Measurements from ENCODE around the gene SDK2. TPM values are rescaled to one million over a fixed set of nuclear protein-coding genes. Genes with fewer than 3 reads are reported as not detected.
A peak's percentile ranks its signal among the peaks of the same experiment; 100 is the strongest.

SDK2 gene
- total and polyA plus RNA-seq, 4 donors, result 0.15 to 5.3 (median 2.5) TPM

DNA sequence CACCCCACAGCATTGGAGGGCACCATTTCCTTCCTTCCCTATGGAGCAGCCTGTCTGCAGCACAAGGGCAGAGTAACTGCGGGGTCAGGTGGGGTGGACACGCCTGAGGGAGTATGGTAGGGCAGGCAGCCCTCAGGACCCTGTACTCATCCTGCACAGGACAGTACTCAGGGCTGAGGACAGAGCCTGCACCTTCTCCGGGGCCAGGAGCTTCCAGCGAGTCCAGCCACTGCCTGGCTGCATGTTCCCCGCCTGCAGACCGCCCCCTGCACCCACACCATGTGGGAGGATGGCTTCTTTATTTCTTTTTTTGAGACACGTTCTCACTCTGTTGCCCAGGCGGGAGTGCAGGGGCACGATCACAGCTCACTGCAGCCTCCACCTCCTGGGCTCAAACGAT, 284.9 kb downstream of the SDK2 start:
- DNase-seq (peak in 1 of 2 donors; percentile 41), ATAC-seq (ENCODE audit: low FRiP score) (no peak)
- Histone ChIP-seq H3K36me3 (ENCODE audit: control insufficient read depth in 1 of 2, insufficient read depth in 2 of 2, low read length in 1 of 2) (no peaks in the 10 kb centered on the region), H3K4me3 (ENCODE audit: low read length in 2 of 2) (no peak overlapping the region), H3K27me3 (ENCODE audit: control insufficient read depth in 1 of 2, insufficient read depth in 2 of 2, low read length in 1 of 2) (no peaks in the 10 kb centered on the region), H3K9me3 (ENCODE audit: control insufficient read depth, low read length) (no peaks in the 10 kb centered on the region), H3K27ac (ENCODE audit: low read depth in 1 of 2, low read length in 2 of 2) (no peak overlapping the region), H3K4me1 (ENCODE audit: control insufficient read depth in 1 of 2, insufficient read depth in 2 of 2, low read length in 2 of 2) (no peaks in the 10 kb centered on the region)
- intact Hi-C loops (cut with DNase I), result no loop called here
- WGBS, 2 donors, result 90 to 91% methylated on average over 10 of the region's 10 CpGs

DNA sequence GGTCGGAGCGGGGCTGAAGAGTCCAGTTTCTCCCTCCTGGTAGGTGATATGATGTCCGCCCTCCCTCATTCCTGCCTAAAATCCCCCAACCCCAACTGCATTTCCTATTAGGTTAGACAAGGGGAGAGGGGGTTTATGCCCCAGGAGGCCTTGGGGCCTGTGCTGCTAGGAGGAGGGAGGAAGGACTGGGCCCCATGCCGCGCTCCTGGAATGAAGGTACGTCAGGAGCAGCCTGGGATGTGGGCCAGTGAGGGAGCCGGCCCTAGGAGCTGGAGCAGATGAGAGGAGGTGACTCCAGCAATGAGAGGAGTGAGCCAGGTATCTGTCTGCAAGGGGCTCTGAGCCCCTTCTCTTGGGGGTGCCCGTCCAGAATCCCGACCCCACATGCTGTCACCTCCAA, 285.6 kb downstream of the SDK2 start:
- DNase-seq, result no peak
- Histone ChIP-seq H3K36me3 (ENCODE audit: control insufficient read depth in 1 of 2, insufficient read depth in 2 of 2, low read length in 1 of 2) (no peaks in the 10 kb centered on the region), H3K4me1 (ENCODE audit: control insufficient read depth in 1 of 2, insufficient read depth in 2 of 2, low read length in 2 of 2) (no peaks in the 10 kb centered on the region), H3K4me3 (ENCODE audit: low read length in 2 of 2) (no peak overlapping the region), H3K27me3 (ENCODE audit: control insufficient read depth in 1 of 2, insufficient read depth in 2 of 2, low read length in 1 of 2) (no peaks in the 10 kb centered on the region), H3K27ac (ENCODE audit: low read depth in 1 of 2, low read length in 2 of 2) (no peak overlapping the region), H3K9me3 (ENCODE audit: control insufficient read depth, low read length) (no peaks in the 10 kb centered on the region)
- no peak for ATAC-seq (ENCODE audit: low FRiP score)
- intact Hi-C loops (cut with DNase I), result no loop called here
- 93 to 95% methylated on average over 9 of the region's 9 CpGs for WGBS, 2 donors

GRCh38 chr17:73357981-73358380, 286.3 kb downstream of the SDK2 start:
- intact Hi-C loops (cut with DNase I), result no loop called here
- 93 to 95% methylated on average over 19 of the region's 19 CpGs for WGBS, 2 donors
- no peak overlapping the region for H3K4me3 ChIP-seq (ENCODE audit: low read length in 2 of 2)
- no peak for ATAC-seq (ENCODE audit: low FRiP score)
- H3K36me3 ChIP-seq (ENCODE audit: control insufficient read depth in 1 of 2, insufficient read depth in 2 of 2, low read length in 1 of 2), result no peaks in the 10 kb centered on the region
- H3K4me1 ChIP-seq (ENCODE audit: control insufficient read depth in 1 of 2, insufficient read depth in 2 of 2, low read length in 2 of 2), result no peaks in the 10 kb centered on the region
- DNase-seq, result no peak
- no peak overlapping the region for H3K27ac ChIP-seq (ENCODE audit: low read depth in 1 of 2, low read length in 2 of 2)
- H3K9me3 ChIP-seq (ENCODE audit: control insufficient read depth, low read length), result no peaks in the 10 kb centered on the region
- no peaks in the 10 kb centered on the region for H3K27me3 ChIP-seq (ENCODE audit: control insufficient read depth in 1 of 2, insufficient read depth in 2 of 2, low read length in 1 of 2)

- Histone ChIP-seq H3K27ac (ENCODE audit: low read depth in 1 of 2, low read length in 2 of 2) (no peak overlapping the region), H3K4me1 (ENCODE audit: control insufficient read depth in 1 of 2, insufficient read depth in 2 of 2, low read length in 2 of 2) (no peaks in the 10 kb centered on the region), H3K36me3 (ENCODE audit: control insufficient read depth in 1 of 2, insufficient read depth in 2 of 2, low read length in 1 of 2) (no peaks in the 10 kb centered on the region), H3K9me3 (ENCODE audit: control insufficient read depth, low read length) (no peaks in the 10 kb centered on the region), H3K4me3 (ENCODE audit: low read length in 2 of 2) (no peak overlapping the region), H3K27me3 (ENCODE audit: control insufficient read depth in 1 of 2, insufficient read depth in 2 of 2, low read length in 1 of 2) (no peaks in the 10 kb centered on the region)
- WGBS, 2 donors, result 48 to 52% methylated on average over 9 of the region's 9 CpGs
- DNase-seq (no peak), ATAC-seq (ENCODE audit: low FRiP score) (no peak)
- intact Hi-C loops (cut with DNase I), result no loop called here
These were observed 286.9 kb downstream of the SDK2 start for GRCh38 chr17:73357318-73357717.

DNA sequence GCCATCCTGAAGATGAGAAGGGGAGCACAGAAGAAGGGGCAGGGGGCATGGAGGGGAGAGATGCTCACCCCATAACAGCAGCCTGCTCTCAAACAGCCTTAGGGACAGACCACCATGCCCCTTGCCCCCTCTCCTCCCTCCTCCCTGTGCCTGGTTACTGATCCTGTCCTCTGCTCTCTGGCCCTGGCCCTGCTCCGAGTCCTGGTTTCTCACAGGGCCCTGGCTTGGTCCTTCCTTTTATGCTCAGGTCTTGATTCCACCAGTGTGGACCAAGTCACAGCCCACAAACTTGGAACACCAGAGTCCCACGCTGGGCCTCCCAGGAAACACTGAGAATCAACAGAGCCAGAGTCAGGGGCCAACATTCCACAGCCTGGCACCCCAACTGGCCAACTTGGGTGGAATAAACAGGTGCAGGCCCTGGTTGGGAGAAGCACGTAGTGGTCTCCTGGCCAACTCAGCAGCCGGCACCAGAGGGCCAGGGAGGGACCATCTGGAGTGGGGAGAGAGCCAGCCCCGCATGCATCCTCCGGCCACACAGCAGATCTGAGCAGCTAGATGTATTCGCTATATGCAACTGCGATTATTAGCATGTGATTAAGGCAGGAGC, 287.6 kb downstream of the SDK2 start:
- Histone ChIP-seq H3K36me3 (ENCODE audit: control insufficient read depth in 1 of 2, insufficient read depth in 2 of 2, low read length in 1 of 2) (no peaks in the 10 kb centered on the region), H3K9me3 (ENCODE audit: control insufficient read depth, low read length) (no peaks in the 10 kb centered on the region), H3K4me3 (ENCODE audit: low read length in 2 of 2) (no peak overlapping the region), H3K27ac (ENCODE audit: low read depth in 1 of 2, low read length in 2 of 2) (no peak overlapping the region), H3K27me3 (ENCODE audit: control insufficient read depth in 1 of 2, insufficient read depth in 2 of 2, low read length in 1 of 2) (no peaks in the 10 kb centered on the region), H3K4me1 (ENCODE audit: control insufficient read depth in 1 of 2, insufficient read depth in 2 of 2, low read length in 2 of 2) (no peaks in the 10 kb centered on the region)
- DNase-seq (no peak), ATAC-seq (ENCODE audit: low FRiP score) (no peak)
- intact Hi-C loops (cut with DNase I), result no loop called here
- WGBS, 2 donors, result 75 to 79% methylated on average over 8 of the region's 8 CpGs

DNA sequence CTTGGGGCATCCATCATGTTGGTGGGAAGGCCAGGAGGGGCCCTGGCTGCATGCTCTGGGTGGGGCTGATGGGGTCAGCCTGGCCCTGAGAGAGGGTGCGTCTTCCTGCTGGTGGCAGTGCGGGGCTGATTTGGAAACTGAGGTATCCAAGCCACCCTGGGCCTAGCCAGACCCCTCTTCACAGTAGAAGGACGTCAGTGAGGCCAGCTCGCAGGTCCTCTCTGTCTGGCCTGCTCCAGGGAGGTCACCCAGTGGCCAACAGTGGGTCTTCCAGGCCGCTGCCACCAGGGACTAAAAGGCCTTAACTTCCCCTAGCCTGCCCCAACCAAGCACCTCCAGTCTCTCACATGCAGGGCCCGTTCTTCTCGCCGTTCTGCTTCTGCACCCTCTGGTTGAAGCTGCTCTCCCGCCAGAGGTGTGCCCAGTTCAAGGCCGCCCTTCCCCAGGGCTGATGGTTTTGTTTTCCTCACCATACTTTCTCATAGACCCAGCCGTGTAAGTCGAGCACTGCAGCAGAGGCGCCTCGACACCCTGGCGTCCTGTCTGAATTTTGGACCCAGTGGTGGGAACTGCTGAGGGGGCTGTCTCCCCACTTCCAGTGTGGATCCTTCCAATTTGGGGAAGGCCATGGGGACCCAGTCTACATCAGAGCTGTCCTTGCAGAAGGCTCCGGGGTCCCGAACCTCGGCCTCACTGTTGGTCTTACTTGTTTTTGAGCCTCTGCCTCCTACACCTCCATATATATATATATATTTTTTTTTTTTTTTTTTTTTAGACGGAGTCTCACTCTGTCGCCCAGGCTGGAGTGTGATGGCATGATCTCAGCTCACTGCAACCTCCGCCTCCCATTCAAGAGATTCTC, 289.6 kb downstream of the SDK2 start:
- Histone ChIP-seq H3K36me3 (ENCODE audit: control insufficient read depth in 1 of 2, insufficient read depth in 2 of 2, low read length in 1 of 2) (no peaks in the 10 kb centered on the region), H3K27ac (ENCODE audit: low read depth in 1 of 2, low read length in 2 of 2) (no peak overlapping the region), H3K4me3 (ENCODE audit: low read length in 2 of 2) (no peak overlapping the region), H3K9me3 (ENCODE audit: control insufficient read depth, low read length) (no peaks in the 10 kb centered on the region), H3K27me3 (ENCODE audit: control insufficient read depth in 1 of 2, insufficient read depth in 2 of 2, low read length in 1 of 2) (no peaks in the 10 kb centered on the region), H3K4me1 (ENCODE audit: control insufficient read depth in 1 of 2, insufficient read depth in 2 of 2, low read length in 2 of 2) (no peaks in the 10 kb centered on the region)
- DNase-seq (no peak), ATAC-seq (ENCODE audit: low FRiP score) (no peak)
- intact Hi-C loops (cut with DNase I), result no loop called here
- WGBS, 2 donors, result 95 to 96% methylated on average over 21 of the region's 21 CpGs

DNA sequence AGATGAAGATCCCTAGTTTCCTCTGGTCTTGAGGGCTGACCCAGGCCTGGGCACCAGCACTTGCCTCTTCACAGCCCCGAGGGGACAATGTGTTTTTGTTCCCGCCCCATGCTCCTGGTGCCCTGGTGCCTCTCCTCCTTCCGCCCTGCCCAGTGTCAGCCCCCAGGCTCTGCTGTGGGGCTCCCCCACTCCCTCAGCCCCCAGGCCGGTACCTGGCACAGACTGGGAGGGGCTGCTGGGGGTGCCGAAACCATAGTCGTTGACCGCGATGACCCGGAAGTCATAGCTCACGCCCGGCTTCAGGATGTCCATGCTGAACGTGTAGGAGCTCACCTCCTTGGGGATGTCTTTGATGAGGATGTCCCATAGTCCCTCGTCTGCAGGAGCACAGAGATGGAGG, 292.0 kb downstream of the SDK2 start:
- no peaks in the 10 kb centered on the region for H3K36me3 ChIP-seq (ENCODE audit: control insufficient read depth in 1 of 2, insufficient read depth in 2 of 2, low read length in 1 of 2)
- ATAC-seq (ENCODE audit: low FRiP score), result no peak
- H3K27ac ChIP-seq (ENCODE audit: low read depth in 1 of 2, low read length in 2 of 2), result no peak overlapping the region
- WGBS, 2 donors, result 95% methylated on average over 13 of the region's 13 CpGs
- intact Hi-C loops (cut with DNase I), result no loop called here
- H3K27me3 ChIP-seq (ENCODE audit: control insufficient read depth in 1 of 2, insufficient read depth in 2 of 2, low read length in 1 of 2), result no peaks in the 10 kb centered on the region
- DNase-seq, result no peak
- no peaks in the 10 kb centered on the region for H3K9me3 ChIP-seq (ENCODE audit: control insufficient read depth, low read length)
- no peak overlapping the region for H3K4me3 ChIP-seq (ENCODE audit: low read length in 2 of 2)
- H3K4me1 ChIP-seq (ENCODE audit: control insufficient read depth in 1 of 2, insufficient read depth in 2 of 2, low read length in 2 of 2), result no peaks in the 10 kb centered on the region

GRCh38 chr17:73351764-73352163, 292.5 kb downstream of the SDK2 start:
- no peaks in the 10 kb centered on the region for H3K36me3 ChIP-seq (ENCODE audit: control insufficient read depth in 1 of 2, insufficient read depth in 2 of 2, low read length in 1 of 2)
- H3K4me3 ChIP-seq (ENCODE audit: low read length in 2 of 2), result no peak overlapping the region
- DNase-seq (no peak), ATAC-seq (ENCODE audit: low FRiP score) (no peak)
- WGBS, 2 donors, result 88 to 91% methylated on average over 3 of the region's 3 CpGs
- no peaks in the 10 kb centered on the region for H3K9me3 ChIP-seq (ENCODE audit: control insufficient read depth, low read length)
- no peaks in the 10 kb centered on the region for H3K27me3 ChIP-seq (ENCODE audit: control insufficient read depth in 1 of 2, insufficient read depth in 2 of 2, low read length in 1 of 2)
- no peak overlapping the region for H3K27ac ChIP-seq (ENCODE audit: low read depth in 1 of 2, low read length in 2 of 2)
- intact Hi-C loops (cut with DNase I), result no loop called here
- H3K4me1 ChIP-seq (ENCODE audit: control insufficient read depth in 1 of 2, insufficient read depth in 2 of 2, low read length in 2 of 2), result no peaks in the 10 kb centered on the region

DNA sequence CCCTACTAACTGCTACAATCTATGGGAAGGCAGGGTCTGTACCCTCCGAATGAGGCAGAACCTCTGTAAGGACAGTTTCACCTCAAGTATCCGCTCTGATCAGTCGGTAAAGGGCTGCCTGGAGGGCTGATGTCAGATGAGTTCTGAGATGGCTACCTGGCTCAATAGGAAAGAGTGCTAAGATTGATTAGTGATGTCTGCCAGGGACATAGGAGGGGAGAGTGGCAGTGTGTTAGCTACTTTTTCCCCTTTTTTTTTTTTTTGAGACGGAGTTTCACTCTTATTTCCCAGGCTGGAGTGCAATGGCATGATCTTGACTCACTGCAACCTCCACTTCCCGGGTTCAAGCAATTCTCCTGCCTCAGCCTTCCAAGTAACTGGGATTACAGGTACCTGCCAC, 293.4 kb downstream of the SDK2 start:
- no peak overlapping the region for H3K4me3 ChIP-seq (ENCODE audit: low read length in 2 of 2)
- no peak overlapping the region for H3K27ac ChIP-seq (ENCODE audit: low read depth in 1 of 2, low read length in 2 of 2)
- WGBS, 2 donors, result 98 to 100% methylated on average over 5 of the region's 5 CpGs
- intact Hi-C loops (cut with DNase I), result no loop called here
- H3K9me3 ChIP-seq (ENCODE audit: control insufficient read depth, low read length), result no peaks in the 10 kb centered on the region
- DNase-seq, result no peak
- no peak for ATAC-seq (ENCODE audit: low FRiP score)
- no peaks in the 10 kb centered on the region for H3K4me1 ChIP-seq (ENCODE audit: control insufficient read depth in 1 of 2, insufficient read depth in 2 of 2, low read length in 2 of 2)
- H3K36me3 ChIP-seq (ENCODE audit: control insufficient read depth in 1 of 2, insufficient read depth in 2 of 2, low read length in 1 of 2), result no peaks in the 10 kb centered on the region
- H3K27me3 ChIP-seq (ENCODE audit: control insufficient read depth in 1 of 2, insufficient read depth in 2 of 2, low read length in 1 of 2), result no peaks in the 10 kb centered on the region
